Lower lobe of right lung (tissue), 2 donors: ENCODE data around the gene CADM2. TPM values are rescaled to one million over a fixed set of nuclear protein-coding genes. Genes with fewer than 3 reads are reported as not detected.
"Not testable (repeated sequence)": the region's sequence is repeated elsewhere in the genome, so short reads cannot be mapped to it uniquely, and the experiment has no call there.

Source experiments
- ATAC-seq, 2 donors: fragments of 200-7000 bp; cut with Tn5 transposase; one replicate each; pipeline ENCODE4 v1.9.1; 2020 to 2022; ENCODE audit warnings: mild to moderate bottlenecking in 2 of 2, moderate library complexity in 2 of 2
- DNase-seq: peaks from one replicate; pipeline ENCODE4 v3.0.0-alpha.2; 2020
- H3K27ac ChIP-seq: fragments of 200-600 bp; one replicate; pipeline ENCODE4 v1.8.0; 2022
- H3K27me3 ChIP-seq: fragments of 200-600 bp; one replicate; pipeline ENCODE4 v1.8.0; 2022; ENCODE audit warnings: low read depth
- H3K36me3 ChIP-seq: fragments of 200-600 bp; one replicate; pipeline ENCODE4 v1.8.0; 2022; ENCODE audit warnings: mild to moderate bottlenecking
- H3K4me1 ChIP-seq: fragments of 200-600 bp; one replicate; pipeline ENCODE4 v1.8.0; 2022
- H3K4me3 ChIP-seq: fragments of 200-600 bp; one replicate; pipeline ENCODE4 v1.8.0; 2022; ENCODE audit warnings: mild to moderate bottlenecking
- H3K9me3 ChIP-seq: fragments of 200-600 bp; one replicate; pipeline ENCODE4 v1.8.0; 2022
- intact Hi-C: fragments of 100-400 bp; cut with DNase I; formaldehyde crosslinking; loops from one replicate; pipeline ENCODE4 v1.11.0; 2022
- long read RNA-seq: library from polyadenylated mRNA; unstranded; transcript quantifications from one replicate; pipeline ENCODE4 v2.0.0, GENCODE V29; 2021
- total RNA-seq: library from RNA; stranded (reverse); fragmentation: NEBNext Ultra II Directional; extraction: Animal tissue kit (Norgen Biotek cat#: 25700); gene quantifications from one replicate; pipeline ENCODE4 v1.2.1, GENCODE V29; 2021
- TF ChIP-seq, protein P1 (sequence below): fragments of 200-600 bp; IDR thresholded peaks from one replicate; pipeline ENCODE4 v1.8.0; 2022; ENCODE audit warnings: antibody characterized with exemption, mild to moderate bottlenecking
- donor health status: DM: no; HTN: yes; CAD: no; lungs with severe emphysema.

The CADM2 gene
- 0.83 TPM for total RNA-seq
- long read RNA-seq, result 0 reads

DNA sequence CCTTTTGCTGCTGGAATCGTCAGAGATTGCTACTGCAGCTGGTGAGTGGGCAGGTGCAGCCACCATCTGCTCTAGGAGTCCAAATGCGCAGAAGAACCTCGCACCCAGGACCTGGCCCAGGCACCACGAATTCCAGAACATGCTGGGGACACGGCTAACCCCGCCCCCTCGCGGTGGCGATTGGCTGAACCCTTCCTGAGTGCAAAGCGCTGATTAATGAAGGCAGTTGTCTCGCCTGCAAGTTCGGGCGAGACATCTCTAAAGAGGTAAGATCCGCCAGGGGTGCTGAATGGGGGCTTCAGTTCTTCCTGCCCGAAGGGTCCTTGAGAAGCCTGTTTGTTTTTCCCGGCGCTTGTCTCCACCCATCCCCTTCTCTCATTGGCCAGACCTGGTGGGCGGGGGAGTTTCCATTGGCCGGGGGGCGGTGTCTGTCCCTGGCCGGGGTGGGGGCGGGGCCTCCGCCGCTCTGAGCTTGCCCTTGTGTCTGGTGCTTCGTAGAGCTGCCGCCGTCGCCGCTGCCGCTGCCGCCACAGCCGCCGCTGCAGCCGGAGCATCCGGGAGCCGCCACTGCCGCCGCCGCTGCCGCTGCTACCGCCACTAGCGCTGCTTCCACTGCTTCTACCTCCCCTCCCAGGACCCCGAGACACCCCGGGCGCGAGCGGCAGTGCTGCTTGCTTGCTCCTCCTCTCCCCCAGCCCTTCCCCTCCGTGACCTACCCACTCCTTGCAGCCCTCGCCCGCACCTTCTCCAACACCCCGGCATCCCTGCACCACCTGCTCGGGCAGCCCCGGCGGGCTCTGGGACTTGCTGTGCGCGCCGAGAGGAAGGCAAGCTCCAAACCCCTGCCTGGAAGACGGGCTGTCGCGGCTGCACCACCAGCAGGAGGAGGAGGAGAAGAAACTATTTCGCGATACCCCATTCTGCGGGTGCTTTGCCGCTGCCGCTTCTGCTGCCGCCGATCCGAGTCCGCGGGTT is at the start of gene CADM2:
CADM2 (plus strand) TSS at position 495 of the 975 bp plus-strand sequence.
- Histone ChIP-seq H3K4me3 (peak within 1 kb of the TSS; percentile 62), H3K9me3 (no peaks in the 10 kb centered on the region), H3K27me3 (peaks cover 36% of the 10 kb centered on the region), H3K27ac (peak within 1 kb of the TSS; percentile 41), H3K36me3 (no peaks in the 10 kb centered on the region), H3K4me1 (peaks cover 15% of the 10 kb centered on the region)
- peak; percentile 99 to 100 for ATAC-seq
- TF ChIP-seq, protein P1, sequence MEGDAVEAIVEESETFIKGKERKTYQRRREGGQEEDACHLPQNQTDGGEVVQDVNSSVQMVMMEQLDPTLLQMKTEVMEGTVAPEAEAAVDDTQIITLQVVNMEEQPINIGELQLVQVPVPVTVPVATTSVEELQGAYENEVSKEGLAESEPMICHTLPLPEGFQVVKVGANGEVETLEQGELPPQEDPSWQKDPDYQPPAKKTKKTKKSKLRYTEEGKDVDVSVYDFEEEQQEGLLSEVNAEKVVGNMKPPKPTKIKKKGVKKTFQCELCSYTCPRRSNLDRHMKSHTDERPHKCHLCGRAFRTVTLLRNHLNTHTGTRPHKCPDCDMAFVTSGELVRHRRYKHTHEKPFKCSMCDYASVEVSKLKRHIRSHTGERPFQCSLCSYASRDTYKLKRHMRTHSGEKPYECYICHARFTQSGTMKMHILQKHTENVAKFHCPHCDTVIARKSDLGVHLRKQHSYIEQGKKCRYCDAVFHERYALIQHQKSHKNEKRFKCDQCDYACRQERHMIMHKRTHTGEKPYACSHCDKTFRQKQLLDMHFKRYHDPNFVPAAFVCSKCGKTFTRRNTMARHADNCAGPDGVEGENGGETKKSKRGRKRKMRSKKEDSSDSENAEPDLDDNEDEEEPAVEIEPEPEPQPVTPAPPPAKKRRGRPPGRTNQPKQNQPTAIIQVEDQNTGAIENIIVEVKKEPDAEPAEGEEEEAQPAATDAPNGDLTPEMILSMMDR, result no peak
- DNase-seq, result peak; percentile 88
- intact Hi-C loops, result no loop called here

DNA sequence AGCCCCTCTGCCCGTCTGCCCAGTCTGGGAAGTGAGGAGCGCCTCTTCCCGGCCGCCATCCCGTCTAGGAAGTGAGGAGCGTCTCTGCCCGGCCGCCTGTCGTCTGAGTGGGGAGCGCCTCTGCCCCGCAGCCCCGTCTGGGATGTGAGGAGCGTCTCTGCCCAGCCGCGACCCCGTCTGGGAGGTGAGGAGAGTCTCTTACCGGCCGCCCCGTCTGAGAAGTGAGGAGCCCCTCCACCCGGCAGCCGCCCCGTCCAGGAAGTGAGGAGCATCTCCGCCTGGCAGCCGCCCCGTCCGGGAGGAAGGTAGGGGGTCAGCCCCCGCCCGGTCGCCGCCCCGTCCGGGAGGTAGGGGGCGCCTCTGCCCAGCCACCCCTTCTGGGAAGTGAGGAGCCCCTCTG is 40.2 kb upstream of the CADM2 start:
- DNase-seq, H3K27ac ChIP-seq, H3K9me3 ChIP-seq, H3K27me3 ChIP-seq, ATAC-seq, intact Hi-C loops, H3K4me1 ChIP-seq, H3K4me3 ChIP-seq, H3K36me3 ChIP-seq: not testable (repeated sequence)

DNA sequence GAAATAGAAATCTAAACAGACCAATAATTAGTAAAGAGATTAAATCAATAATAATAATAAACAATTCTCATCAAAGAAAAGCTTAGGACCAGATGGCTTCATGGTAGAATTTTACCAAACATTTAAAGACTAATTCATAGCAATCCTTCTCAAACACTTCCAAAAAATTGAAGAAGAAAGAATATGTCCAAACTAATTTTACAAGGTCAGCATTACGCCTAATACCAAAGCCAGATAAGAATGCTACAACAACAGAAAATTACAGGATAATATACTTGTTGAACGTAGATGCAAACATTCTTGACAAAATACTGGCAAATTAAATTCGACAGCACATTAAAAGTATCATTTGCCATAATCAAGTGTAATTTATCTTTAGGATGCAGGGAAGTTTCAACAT is 36.1 kb upstream of the CADM2 start:
- Histone ChIP-seq H3K4me1 (no peaks in the 10 kb centered on the region), H3K27ac (no peak overlapping the region), H3K9me3 (no peaks in the 10 kb centered on the region), H3K4me3 (no peak overlapping the region), H3K27me3 (no peaks in the 10 kb centered on the region), H3K36me3 (no peaks in the 10 kb centered on the region)
- intact Hi-C loops, result no loop called here
- ATAC-seq (no peak), DNase-seq (no peak)
- TF ChIP-seq, protein P1, result no peak

DNA sequence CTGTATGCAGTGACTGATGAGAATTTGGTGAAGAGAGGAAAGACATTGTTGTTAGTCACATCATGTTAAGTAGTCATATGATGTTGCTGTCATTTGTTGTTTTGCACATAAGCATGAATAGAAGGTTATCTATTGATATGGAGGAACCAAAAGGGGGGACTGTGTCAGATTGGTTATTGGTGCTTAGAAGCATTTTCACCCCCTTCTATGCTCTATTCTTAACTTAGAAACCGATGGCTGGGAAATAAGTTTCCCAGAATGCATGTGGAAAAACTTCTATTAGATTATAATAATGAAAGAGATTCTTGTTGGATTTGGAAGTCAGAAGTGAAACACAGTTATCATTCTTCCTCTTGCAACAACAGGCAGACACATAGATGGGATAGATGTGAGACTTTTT is 33.2 kb upstream of the CADM2 start:
- H3K27me3 ChIP-seq, result no peaks in the 10 kb centered on the region
- intact Hi-C loops, result no loop called here
- no peak overlapping the region for H3K27ac ChIP-seq
- H3K4me1 ChIP-seq, result no peaks in the 10 kb centered on the region
- no peaks in the 10 kb centered on the region for H3K36me3 ChIP-seq
- no peak for ATAC-seq
- no peaks in the 10 kb centered on the region for H3K9me3 ChIP-seq
- TF ChIP-seq, protein P1, result no peak
- no peak overlapping the region for H3K4me3 ChIP-seq
- no peak for DNase-seq

DNA sequence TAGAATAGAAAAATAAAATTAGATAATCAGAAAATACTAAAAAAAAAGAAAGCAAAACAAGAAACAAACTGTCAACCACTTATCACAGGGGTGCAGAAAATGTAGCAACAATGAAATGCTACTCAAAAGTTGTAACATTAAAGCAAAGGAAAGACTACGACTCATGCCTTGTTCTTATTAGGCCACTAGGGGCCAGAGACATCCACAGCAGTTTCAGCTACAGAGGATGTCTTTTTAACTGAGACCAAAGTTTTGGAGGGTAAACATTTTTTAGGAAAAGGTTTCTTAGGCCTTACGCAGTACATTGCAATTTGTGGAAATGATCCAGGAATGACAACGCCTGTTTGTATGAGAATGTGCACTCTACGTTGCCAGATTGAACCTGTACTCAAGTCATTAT is 15.4 kb upstream of the CADM2 start:
- Histone ChIP-seq H3K4me1 (no peaks in the 10 kb centered on the region), H3K9me3 (no peaks in the 10 kb centered on the region)
- intact Hi-C loops, result no loop called here

More for the DNA sequence above, 15.4 kb upstream of the CADM2 start:
- Histone ChIP-seq H3K36me3 (no peaks in the 10 kb centered on the region), H3K4me3 (no peak overlapping the region), H3K27me3 (no peaks in the 10 kb centered on the region), H3K27ac (no peak overlapping the region)
- TF ChIP-seq, protein P1, result no peak
- ATAC-seq (no peak), DNase-seq (no peak)
